ENCODE results near the gene SIRT3.

Gene SIRT3

GRCh38 chr11:210122-210802 lies 25.9 kb downstream of the SIRT3 start:
- peaks cover 33 to 40% of the 10 kb centered on the region in 2 experiments for H3K4me1 ChIP-seq (ENCODE audit: control insufficient read depth in 1 of 2, insufficient read depth in 1 of 2, low read depth in 1 of 2, low read length in 1 of 2)
- peak overlapping the region; percentile 99 for H3K27ac ChIP-seq
- peak overlapping the region in 1 of 2 experiments; percentile 97 for H3K4me3 ChIP-seq (ENCODE audit: low read depth in 1 of 2, low read length in 1 of 2)
- TF ChIP-seq, protein P1, sequence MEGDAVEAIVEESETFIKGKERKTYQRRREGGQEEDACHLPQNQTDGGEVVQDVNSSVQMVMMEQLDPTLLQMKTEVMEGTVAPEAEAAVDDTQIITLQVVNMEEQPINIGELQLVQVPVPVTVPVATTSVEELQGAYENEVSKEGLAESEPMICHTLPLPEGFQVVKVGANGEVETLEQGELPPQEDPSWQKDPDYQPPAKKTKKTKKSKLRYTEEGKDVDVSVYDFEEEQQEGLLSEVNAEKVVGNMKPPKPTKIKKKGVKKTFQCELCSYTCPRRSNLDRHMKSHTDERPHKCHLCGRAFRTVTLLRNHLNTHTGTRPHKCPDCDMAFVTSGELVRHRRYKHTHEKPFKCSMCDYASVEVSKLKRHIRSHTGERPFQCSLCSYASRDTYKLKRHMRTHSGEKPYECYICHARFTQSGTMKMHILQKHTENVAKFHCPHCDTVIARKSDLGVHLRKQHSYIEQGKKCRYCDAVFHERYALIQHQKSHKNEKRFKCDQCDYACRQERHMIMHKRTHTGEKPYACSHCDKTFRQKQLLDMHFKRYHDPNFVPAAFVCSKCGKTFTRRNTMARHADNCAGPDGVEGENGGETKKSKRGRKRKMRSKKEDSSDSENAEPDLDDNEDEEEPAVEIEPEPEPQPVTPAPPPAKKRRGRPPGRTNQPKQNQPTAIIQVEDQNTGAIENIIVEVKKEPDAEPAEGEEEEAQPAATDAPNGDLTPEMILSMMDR (IDR thresholded peaks at IDR 0.05): no peak
- H3K9me3 ChIP-seq: no peaks in the 10 kb centered on the region
- peaks cover 65% of the 10 kb centered on the region for H3K36me3 ChIP-seq
- no peaks in the 10 kb centered on the region for H3K27me3 ChIP-seq

DNA sequence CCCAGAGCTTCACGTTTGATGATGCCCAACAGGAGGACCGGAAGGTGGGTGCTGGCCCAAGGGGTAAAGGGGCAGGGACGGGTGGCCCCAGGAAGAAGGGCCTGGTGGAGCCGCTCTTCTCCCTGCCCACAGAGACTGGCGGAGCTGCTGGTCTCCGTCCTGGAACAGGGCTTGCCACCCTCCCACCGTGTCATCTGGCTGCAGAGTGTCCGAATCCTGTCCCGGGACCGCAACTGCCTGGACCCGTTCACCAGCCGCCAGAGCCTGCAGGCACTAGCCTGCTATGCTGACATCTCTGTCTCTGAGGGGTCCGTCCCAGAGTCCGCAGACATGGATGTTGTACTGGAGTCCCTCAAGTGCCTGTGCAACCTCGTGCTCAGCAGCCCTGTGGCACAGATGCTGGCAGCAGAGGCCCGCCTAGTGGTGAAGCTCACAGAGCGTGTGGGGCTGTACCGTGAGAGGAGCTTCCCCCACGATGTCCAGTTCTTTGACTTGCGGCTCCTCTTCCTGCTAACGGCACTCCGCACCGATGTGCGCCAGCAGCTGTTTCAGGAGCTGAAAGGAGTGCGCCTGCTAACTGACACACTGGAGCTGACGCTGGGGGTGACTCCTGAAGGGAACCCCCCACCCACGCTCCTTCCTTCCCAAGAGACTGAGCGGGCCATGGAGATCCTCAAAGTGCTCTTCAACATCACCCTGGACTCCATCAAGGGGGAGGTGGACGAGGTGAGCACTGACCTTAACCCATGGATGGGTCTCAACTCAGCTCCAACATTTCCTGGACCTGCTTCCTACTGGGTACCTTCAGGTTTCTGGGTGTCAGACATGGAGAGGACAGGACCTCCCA lies 26.6 kb downstream of the SIRT3 start:
- Histone ChIP-seq H3K4me1 (ENCODE audit: control insufficient read depth in 1 of 2, insufficient read depth in 1 of 2, low read depth in 1 of 2, low read length in 1 of 2) (peaks cover 34 to 42% of the 10 kb centered on the region in 2 experiments), H3K27ac (peak overlapping the region; percentile 99), H3K9me3 (no peaks in the 10 kb centered on the region), H3K4me3 (ENCODE audit: low read depth in 1 of 2, low read length in 1 of 2) (peak overlapping the region; percentile 95 to 97), H3K36me3 (peaks cover 65% of the 10 kb centered on the region), H3K27me3 (no peaks in the 10 kb centered on the region)
- TF ChIP-seq, protein P1 (IDR thresholded peaks at IDR 0.05): no peak

- Histone ChIP-seq H3K4me3 (ENCODE audit: low read depth in 1 of 2, low read length in 1 of 2) (peak overlapping the region; percentile 95 to 97), H3K27ac (peak overlapping the region; percentile 99), H3K36me3 (peaks cover 65% of the 10 kb centered on the region), H3K27me3 (no peaks in the 10 kb centered on the region), H3K4me1 (ENCODE audit: control insufficient read depth in 1 of 2, insufficient read depth in 1 of 2, low read depth in 1 of 2, low read length in 1 of 2) (peaks cover 34 to 42% of the 10 kb centered on the region in 2 experiments), H3K9me3 (no peaks in the 10 kb centered on the region)
- TF ChIP-seq, protein P1 (IDR thresholded peaks at IDR 0.05): no peak
Observed at GRCh38 chr11:208917-209260, 27.3 kb downstream of the SIRT3 start.

- no peaks in the 10 kb centered on the region for H3K9me3 ChIP-seq
- TF ChIP-seq, protein P1 (IDR thresholded peaks at IDR 0.05): peak; percentile 22
- H3K27me3 ChIP-seq: no peaks in the 10 kb centered on the region
- H3K4me3 ChIP-seq (ENCODE audit: low read depth in 1 of 2, low read length in 1 of 2): peak overlapping the region; percentile 95 to 97
- peaks cover 34 to 42% of the 10 kb centered on the region in 2 experiments for H3K4me1 ChIP-seq (ENCODE audit: control insufficient read depth in 1 of 2, insufficient read depth in 1 of 2, low read depth in 1 of 2, low read length in 1 of 2)
- H3K27ac ChIP-seq: peak overlapping the region; percentile 99
- peaks cover 66% of the 10 kb centered on the region for H3K36me3 ChIP-seq
Observed at GRCh38 chr11:208181-208916, 27.8 kb downstream of the SIRT3 start.

DNA sequence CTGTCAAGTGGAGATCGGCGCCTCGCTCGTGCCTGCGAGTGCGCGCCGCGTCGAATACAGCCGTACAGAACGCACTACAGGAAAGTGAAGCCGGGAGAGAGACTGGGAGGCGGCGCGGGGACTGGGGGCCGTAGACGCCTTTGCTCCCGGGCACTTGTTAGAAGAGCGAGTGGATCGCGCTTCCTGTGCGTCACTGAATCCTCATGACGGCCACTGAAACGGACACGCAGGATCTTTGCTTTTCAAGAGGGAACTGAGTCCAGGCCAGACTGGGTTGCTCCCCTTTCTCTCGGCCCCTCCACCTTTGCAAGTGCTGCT lies 28.3 kb downstream of the SIRT3 start:
- Histone ChIP-seq H3K36me3 (peaks cover 62% of the 10 kb centered on the region), H3K4me1 (ENCODE audit: control insufficient read depth in 1 of 2, insufficient read depth in 1 of 2, low read depth in 1 of 2, low read length in 1 of 2) (peaks cover 36 to 43% of the 10 kb centered on the region in 2 experiments), H3K4me3 (ENCODE audit: low read depth in 1 of 2, low read length in 1 of 2) (peak overlapping the region; percentile 95 to 97), H3K9me3 (no peaks in the 10 kb centered on the region), H3K27ac (peak overlapping the region; percentile 99), H3K27me3 (no peaks in the 10 kb centered on the region)
- TF ChIP-seq, protein P1 (IDR thresholded peaks at IDR 0.05): no peak
